ENCODE results near the gene PDPN.
"Not testable (repeated sequence)": the region's sequence is repeated elsewhere in the genome, so short reads cannot be mapped to it uniquely, and the experiment has no call there.

The PDPN gene

DNA sequence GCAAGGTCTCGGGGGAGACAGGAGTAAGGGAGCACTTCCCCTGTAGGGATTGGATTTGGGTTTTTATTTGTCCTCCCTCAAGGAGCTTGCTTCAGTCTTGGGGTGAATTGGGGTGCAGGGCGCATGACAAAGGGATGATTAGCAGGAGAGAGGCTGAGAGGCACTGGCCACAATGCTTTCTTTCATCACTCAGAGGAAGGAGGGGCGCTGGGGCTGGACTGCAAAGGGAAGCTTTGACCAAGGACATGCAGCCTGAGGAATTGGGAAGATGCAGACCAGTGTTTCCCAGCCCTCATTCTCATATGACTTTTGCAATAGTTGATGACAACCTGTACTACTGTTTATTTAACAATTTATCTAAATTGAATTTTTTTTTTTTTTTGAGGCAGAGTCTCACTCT lies 34.1 kb upstream of the PDPN start:
- FAIRE-seq (no peak), DNase-seq (ENCODE audit: insufficient read length) (no peak)
- TF ChIP-seq POLR2AphosphoS5 (IDR thresholded peaks at IDR 0.05; ENCODE audit: low read depth, low read length) (no peak), TAF1 (IDR thresholded peaks at IDR 0.05; ENCODE audit: borderline replicate concordance, low read depth, low read length) (no peak), POLR2A (IDR thresholded peaks at IDR 0.05; ENCODE audit: low read depth, low read length) (no peak)

DNA sequence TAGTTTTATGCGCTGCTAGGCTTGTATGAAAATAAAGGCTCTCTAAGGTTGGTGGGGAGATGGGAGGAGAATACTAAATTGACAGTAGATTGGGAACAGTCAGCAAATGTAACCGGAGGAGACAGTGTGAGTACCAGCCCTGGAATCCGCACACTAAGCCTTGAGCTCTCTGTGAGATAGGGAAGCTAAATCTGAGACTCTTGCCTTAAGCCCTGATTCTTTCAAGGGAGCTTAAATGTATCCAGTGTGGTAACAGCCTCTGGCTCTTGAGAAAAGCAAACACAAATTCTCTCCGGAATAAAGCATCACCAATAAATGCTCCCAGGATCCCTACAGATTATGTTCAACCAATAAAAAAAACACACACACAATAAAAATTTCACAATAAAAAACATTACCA lies 33.0 kb upstream of the PDPN start:
- DNase-seq (ENCODE audit: insufficient read length) (no peak), FAIRE-seq (no peak)
- no peak for TF ChIP-seq POLR2AphosphoS5 (IDR thresholded peaks at IDR 0.05; ENCODE audit: low read depth, low read length)
- TF ChIP-seq TAF1 (IDR thresholded peaks at IDR 0.05; ENCODE audit: borderline replicate concordance, low read depth, low read length) = no peak
- TF ChIP-seq POLR2A (IDR thresholded peaks at IDR 0.05; ENCODE audit: low read depth, low read length) = no peak

DNA sequence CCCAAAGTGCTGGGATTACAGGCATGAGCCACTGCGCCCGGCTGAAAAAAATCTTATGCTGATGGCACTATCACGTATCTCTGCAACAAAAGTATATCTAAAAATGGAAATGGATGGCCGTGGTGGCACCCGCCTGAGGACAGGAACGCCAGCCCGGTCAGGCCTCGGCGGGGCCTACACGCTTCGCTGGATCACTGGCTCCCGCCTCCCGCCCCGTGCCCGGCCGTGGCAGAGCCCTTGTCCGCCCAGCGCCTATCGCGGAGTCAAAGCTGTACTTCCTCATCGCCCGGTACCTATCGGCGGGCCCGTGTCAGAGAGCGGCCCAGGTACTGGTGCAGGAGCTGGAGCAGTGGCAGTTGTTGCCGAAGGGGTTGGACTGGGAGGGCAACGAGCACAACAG lies 28.8 kb upstream of the PDPN start:
- FAIRE-seq (no peak), DNase-seq (ENCODE audit: insufficient read length) (no peak)
- no peak for TF ChIP-seq TAF1 (IDR thresholded peaks at IDR 0.05; ENCODE audit: borderline replicate concordance, low read depth, low read length)
- TF ChIP-seq POLR2AphosphoS5 (IDR thresholded peaks at IDR 0.05; ENCODE audit: low read depth, low read length) = no peak
- TF ChIP-seq POLR2A (IDR thresholded peaks at IDR 0.05; ENCODE audit: low read depth, low read length) = no peak

DNA sequence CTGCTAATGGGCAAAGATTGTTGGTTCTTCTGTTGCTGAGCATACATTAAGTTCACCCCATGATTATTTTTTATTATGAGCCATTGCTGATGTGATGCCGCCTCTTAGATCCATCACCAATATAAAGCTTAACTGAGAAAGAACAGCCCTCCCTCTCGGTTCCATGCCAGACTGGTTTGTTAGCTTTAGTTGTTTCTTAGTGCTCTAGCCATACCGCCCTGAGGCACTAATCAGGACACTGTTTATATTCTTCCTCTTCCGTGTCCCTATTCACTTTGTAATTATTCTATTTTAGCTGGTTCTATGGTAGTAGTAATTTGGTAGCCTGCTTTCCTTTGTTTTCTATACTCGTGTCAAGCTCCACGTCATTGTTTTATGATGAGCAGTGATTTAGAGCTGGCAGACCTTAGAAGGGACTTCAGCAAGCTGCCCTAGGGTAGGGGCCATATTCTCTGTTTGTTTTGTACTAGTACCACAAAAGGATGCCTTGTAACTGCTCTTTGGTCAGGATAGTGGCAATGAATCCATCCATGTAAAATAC lies 27.3 kb upstream of the PDPN start:
- FAIRE-seq = no peak
- no peak for TF ChIP-seq TAF1 (IDR thresholded peaks at IDR 0.05; ENCODE audit: borderline replicate concordance, low read depth, low read length)
- TF ChIP-seq POLR2A (IDR thresholded peaks at IDR 0.05; ENCODE audit: low read depth, low read length) = no peak
- no peak for TF ChIP-seq POLR2AphosphoS5 (IDR thresholded peaks at IDR 0.05; ENCODE audit: low read depth, low read length)

DNA sequence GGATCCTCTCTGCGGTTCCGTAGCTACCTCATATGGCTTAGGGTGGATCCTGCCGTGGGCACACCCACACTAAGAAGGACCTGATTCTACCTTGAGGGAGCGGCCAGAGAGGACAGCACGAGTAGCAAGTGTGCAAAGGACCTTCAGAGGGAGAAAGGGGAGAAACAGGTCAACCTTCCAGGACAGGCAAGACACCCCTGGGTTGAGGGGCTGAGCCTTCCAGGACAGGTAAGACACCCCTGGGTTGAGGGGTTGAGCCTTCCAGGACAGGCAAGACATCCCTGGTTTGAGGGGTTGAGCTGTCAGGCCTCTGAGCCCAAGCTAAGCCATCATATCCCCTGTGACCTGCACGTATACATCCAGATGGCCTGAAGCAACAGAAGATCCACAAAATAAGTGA lies 23.1 kb upstream of the PDPN start:
- no peak for DNase-seq (ENCODE audit: insufficient read length)
- FAIRE-seq = no peak
- TF ChIP-seq POLR2A (IDR thresholded peaks at IDR 0.05; ENCODE audit: low read depth, low read length) = no peak
- no peak for TF ChIP-seq POLR2AphosphoS5 (IDR thresholded peaks at IDR 0.05; ENCODE audit: low read depth, low read length)
- no peak for TF ChIP-seq TAF1 (IDR thresholded peaks at IDR 0.05; ENCODE audit: borderline replicate concordance, low read depth, low read length)

More for the DNA sequence above, 27.3 kb upstream of the PDPN start:
- DNase-seq (ENCODE audit: insufficient read length) = no peak

DNA sequence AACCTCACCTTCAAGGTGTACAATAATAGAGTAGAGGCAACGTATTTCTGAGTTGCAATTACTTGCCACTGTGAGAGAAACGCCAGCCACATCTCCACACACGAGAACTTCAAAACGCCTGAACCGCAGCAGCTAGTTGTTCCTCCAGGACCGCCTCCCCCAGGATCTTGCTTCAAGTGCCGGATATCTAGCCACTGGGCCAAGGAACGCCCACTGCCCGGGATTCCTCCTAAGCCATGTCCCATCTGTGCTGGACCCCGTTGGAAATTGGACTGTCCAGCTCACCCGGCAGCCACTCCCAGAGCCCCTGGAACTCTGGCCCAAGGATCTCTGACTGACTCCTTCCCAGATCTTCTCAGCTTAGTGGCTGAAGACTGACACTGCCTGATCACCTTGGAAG lies 20.7 kb upstream of the PDPN start:
- not testable (repeated sequence) for DNase-seq (ENCODE audit: insufficient read length); FAIRE-seq

DNA sequence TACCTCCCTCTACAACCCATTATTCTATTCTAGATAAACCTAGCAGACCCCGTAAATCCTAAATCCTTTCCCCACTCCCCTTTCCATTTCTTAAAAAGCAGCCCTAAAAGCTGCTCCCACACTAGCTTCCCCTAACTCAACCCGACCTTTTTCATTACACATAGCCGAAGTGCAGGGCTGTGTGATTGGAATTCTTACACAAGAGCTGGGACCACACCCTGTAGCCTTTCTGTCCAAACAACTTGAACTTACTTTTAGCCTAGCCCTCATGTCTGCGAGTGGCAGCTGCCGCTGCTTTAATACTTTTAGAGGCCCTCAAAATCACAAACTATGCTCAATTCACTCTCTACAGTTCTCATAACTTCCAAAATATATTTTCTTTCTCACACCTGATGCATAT lies 19.6 kb upstream of the PDPN start:
- no peak for DNase-seq (ENCODE audit: insufficient read length)
- no peak for FAIRE-seq

DNA sequence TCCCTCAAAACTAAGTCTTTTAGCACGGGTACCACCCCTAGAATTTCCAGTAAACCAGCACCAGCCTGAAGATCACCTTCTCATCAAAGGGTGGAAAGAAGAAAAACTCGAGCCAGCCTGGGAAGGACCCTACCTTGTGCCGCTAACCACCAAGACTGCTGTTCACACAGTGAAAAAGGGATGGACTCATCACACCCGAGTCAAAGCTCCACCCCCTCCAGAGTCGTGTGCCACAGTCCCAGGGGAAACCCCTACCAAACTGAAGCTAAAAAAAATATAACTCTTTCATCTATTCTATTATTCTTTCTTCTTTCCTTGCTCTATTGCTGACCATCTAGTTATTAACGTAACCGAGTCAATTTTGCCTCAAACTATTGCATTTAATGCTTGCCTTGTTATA lies 13.2 kb upstream of the PDPN start:
- DNase-seq (ENCODE audit: insufficient read length) = not testable (repeated sequence)

More for the DNA sequence above, 19.6 kb upstream of the PDPN start:
- TF ChIP-seq TAF1 (IDR thresholded peaks at IDR 0.05; ENCODE audit: borderline replicate concordance, low read depth, low read length) = no peak
- TF ChIP-seq POLR2A (IDR thresholded peaks at IDR 0.05; ENCODE audit: low read depth, low read length) = no peak
- no peak for TF ChIP-seq POLR2AphosphoS5 (IDR thresholded peaks at IDR 0.05; ENCODE audit: low read depth, low read length)

DNA sequence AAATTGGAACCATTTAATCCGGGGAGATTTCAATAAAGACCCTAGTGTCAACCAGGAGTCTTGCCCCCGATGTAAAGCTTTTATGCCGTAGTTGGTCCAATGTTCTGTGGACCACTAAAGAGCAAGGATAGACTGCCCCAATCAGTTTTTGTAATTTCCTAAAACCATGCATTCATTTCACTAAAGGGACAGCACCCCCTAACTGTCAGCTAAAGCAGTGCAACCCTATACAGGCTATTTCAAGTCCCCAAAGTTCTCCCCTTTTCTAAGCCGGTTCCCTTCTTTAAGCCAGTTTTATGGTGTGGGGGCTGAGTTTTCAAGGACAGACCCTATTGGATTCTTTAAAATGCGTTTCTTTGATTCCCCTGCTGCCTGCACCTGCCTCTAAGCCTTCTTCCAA lies 12.7 kb upstream of the PDPN start:
- TF ChIP-seq POLR2A (IDR thresholded peaks at IDR 0.05; ENCODE audit: low read depth, low read length) (no peak), TAF1 (IDR thresholded peaks at IDR 0.05; ENCODE audit: borderline replicate concordance, low read depth, low read length) (no peak)
- DNase-seq (ENCODE audit: insufficient read length) = no peak
- FAIRE-seq = no peak

More for the DNA sequence above, 13.2 kb upstream of the PDPN start:
- not testable (repeated sequence) for FAIRE-seq

DNA sequence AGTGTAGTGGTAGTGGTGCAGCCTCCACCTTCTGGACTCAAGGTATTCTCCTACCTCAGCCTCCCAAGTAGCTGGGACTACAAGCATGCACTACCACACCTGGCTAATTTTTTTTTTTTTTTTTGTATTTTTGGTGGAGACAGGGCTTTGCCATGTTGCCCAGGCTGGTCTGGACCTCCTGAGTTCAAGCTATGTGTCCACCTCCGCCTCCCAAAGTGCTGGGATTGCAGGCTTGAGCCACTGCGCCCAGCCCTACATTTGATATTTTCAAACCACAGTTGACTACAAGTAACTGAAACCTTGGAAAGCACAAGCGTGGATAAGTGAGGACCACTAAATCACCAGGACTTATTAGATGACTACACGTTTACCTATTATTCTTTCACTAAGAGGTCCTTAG lies 10.0 kb upstream of the PDPN start:
- FAIRE-seq (no peak), DNase-seq (ENCODE audit: insufficient read length) (no peak)
- TF ChIP-seq POLR2AphosphoS5 (IDR thresholded peaks at IDR 0.05; ENCODE audit: low read depth, low read length) (no peak), POLR2A (IDR thresholded peaks at IDR 0.05; ENCODE audit: low read depth, low read length) (no peak), TAF1 (IDR thresholded peaks at IDR 0.05; ENCODE audit: borderline replicate concordance, low read depth, low read length) (no peak)

DNA sequence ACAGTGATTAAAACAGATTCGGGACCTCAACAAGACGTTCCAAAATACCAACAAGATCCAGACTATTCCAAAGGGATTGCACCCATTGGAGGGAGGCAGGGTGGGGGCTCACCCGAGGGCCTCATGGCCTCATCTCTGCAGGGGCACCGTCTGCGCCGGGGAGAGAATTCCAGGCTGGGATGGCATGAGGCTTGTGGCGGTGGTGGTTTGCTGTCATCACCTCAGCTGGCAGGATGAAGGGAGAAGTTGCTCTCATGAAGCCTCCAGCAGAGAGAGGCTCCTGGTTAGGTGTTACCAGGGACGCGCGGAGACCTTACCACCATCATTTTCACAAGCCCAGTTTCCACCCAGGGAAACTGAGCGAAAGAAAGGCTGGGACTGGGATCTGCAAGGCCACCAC lies 6.7 kb upstream of the PDPN start:
- FAIRE-seq (no peak), DNase-seq (ENCODE audit: insufficient read length) (no peak)
- TF ChIP-seq POLR2AphosphoS5 (IDR thresholded peaks at IDR 0.05; ENCODE audit: low read depth, low read length) (no peak), TAF1 (IDR thresholded peaks at IDR 0.05; ENCODE audit: borderline replicate concordance, low read depth, low read length) (no peak), POLR2A (IDR thresholded peaks at IDR 0.05; ENCODE audit: low read depth, low read length) (no peak)

DNA sequence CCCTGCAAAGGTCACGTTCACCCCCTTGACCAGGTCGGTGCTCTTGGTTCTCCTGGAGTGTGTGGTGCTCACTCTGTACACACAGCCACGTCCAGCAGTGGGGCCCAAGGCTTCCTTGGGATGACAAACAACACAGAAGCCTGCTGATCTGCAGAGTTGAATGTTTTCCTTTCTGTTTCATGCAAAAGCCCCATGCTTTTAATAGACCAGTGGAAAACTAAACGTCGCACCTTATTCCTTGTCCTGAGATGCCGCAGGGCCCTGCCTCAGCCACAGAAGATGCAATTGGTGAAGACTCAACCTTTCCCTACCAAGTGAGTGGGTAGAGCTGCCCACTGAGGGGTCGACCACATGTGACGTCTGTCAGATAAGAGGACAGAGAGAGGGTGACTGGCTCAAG lies 5.8 kb upstream of the PDPN start:
- no peak for TF ChIP-seq TAF1 (IDR thresholded peaks at IDR 0.05; ENCODE audit: borderline replicate concordance, low read depth, low read length)
- no peak for TF ChIP-seq POLR2A (IDR thresholded peaks at IDR 0.05; ENCODE audit: low read depth, low read length)
- no peak for TF ChIP-seq POLR2AphosphoS5 (IDR thresholded peaks at IDR 0.05; ENCODE audit: low read depth, low read length)
- FAIRE-seq = no peak
- DNase-seq (ENCODE audit: insufficient read length) = no peak

DNA sequence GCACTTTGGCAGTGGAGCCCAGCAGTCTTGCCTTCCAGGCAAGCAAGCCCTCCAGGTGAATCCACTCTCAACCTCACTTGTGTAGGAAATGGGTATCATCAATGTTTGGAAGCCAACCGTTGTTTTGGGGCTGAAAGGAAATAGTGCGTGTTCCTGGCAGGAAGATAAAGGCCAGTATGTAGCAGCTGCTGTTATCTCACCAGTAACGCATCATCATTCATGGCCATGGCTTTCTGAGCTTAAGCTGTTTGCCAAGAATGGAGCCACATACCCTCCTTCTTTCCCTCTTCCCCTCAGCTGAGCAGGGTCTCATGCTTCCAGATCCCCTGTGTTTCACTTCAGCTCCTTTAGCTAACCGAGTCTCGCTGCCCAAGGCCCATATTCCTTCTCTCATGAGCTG lies 2.2 kb upstream of the PDPN start:
- TF ChIP-seq TAF1 (IDR thresholded peaks at IDR 0.05; ENCODE audit: borderline replicate concordance, low read depth, low read length) (no peak), POLR2AphosphoS5 (IDR thresholded peaks at IDR 0.05; ENCODE audit: low read depth, low read length) (no peak)
- DNase-seq (ENCODE audit: insufficient read length) (no peak), FAIRE-seq (no peak)

Measured in GM12892 (cell line).